Stimulated activated naive CD8-positive, alpha-beta T cell treated with anti-CD3 and anti-CD28 coated beads, Interleukin-15, Interleukin-2, amounts not matched to agents 100 ng/mL and 50 ng/mL, for 24 hours (primary cell): ENCODE data around the gene COL6A2.
"Not testable (repeated sequence)": the region's sequence is repeated elsewhere in the genome, so short reads cannot be mapped to it uniquely, and the experiment has no call there.

Source experiments
- H3K27ac Mint-ChIP-seq: one replicate; pipeline ENCODE4 v1.8.0; 2021; ENCODE audit warnings: mild to moderate bottlenecking, mixed read lengths
- H3K27me3 Mint-ChIP-seq: one replicate; pipeline ENCODE4 v1.8.0; 2021; ENCODE audit warnings: mixed read lengths
- H3K36me3 Mint-ChIP-seq: one replicate; pipeline ENCODE4 v1.8.0; 2021; ENCODE audit warnings: low read depth, mixed read lengths
- H3K4me1 Mint-ChIP-seq: one replicate; pipeline ENCODE4 v1.8.0; 2021; ENCODE audit warnings: low read depth, mixed read lengths
- H3K4me3 Mint-ChIP-seq: one replicate; pipeline ENCODE4 v1.8.0; 2021; ENCODE audit warnings: mild to moderate bottlenecking, mixed read lengths
- H3K9me3 Mint-ChIP-seq: one replicate; pipeline ENCODE4 v1.8.0; 2021; ENCODE audit warnings: mixed read lengths

COL6A2 gene

GRCh38 chr21:46092811-46093667 is 4.9 kb upstream of the COL6A2 start:
- no peak overlapping the region for H3K4me3 Mint-ChIP-seq
- H3K27me3 Mint-ChIP-seq: peaks cover 4% of the 10 kb centered on the region
- H3K4me1 Mint-ChIP-seq: peaks cover 4% of the 10 kb centered on the region
- peaks cover 25% of the 10 kb centered on the region for H3K9me3 Mint-ChIP-seq
- H3K36me3 Mint-ChIP-seq: peaks cover 4% of the 10 kb centered on the region
- H3K27ac Mint-ChIP-seq: no peak overlapping the region

GRCh38 chr21:46093668-46094400 is 4.1 kb upstream of the COL6A2 start:
- H3K27me3 Mint-ChIP-seq: peaks cover 4% of the 10 kb centered on the region
- no peak overlapping the region for H3K27ac Mint-ChIP-seq
- no peak overlapping the region for H3K4me3 Mint-ChIP-seq
- peaks cover 4% of the 10 kb centered on the region for H3K36me3 Mint-ChIP-seq
- H3K4me1 Mint-ChIP-seq: peaks cover 4% of the 10 kb centered on the region
- peaks cover 17% of the 10 kb centered on the region for H3K9me3 Mint-ChIP-seq

GRCh38 chr21:46094401-46095082 is 3.4 kb upstream of the COL6A2 start:
- H3K27me3 Mint-ChIP-seq: peaks cover 4% of the 10 kb centered on the region
- H3K27ac Mint-ChIP-seq: no peak overlapping the region
- peaks cover 16% of the 10 kb centered on the region for H3K9me3 Mint-ChIP-seq
- no peak overlapping the region for H3K4me3 Mint-ChIP-seq
- peaks cover 7% of the 10 kb centered on the region for H3K4me1 Mint-ChIP-seq
- H3K36me3 Mint-ChIP-seq: peaks cover 4% of the 10 kb centered on the region

- H3K4me1 Mint-ChIP-seq: peaks cover 10% of the 10 kb centered on the region
- no peak overlapping the region for H3K4me3 Mint-ChIP-seq
- H3K27me3 Mint-ChIP-seq: peaks cover 4% of the 10 kb centered on the region
- H3K9me3 Mint-ChIP-seq: peaks cover 9% of the 10 kb centered on the region
- H3K27ac Mint-ChIP-seq: no peak overlapping the region
- peaks cover 4% of the 10 kb centered on the region for H3K36me3 Mint-ChIP-seq
Measured at GRCh38 chr21:46095083-46095719, 2.7 kb upstream of the COL6A2 start.

GRCh38 chr21:46095814-46096595 is 1.9 kb upstream of the COL6A2 start:
- H3K36me3 Mint-ChIP-seq: peaks cover 6% of the 10 kb centered on the region
- H3K27ac Mint-ChIP-seq: no peak overlapping the region
- H3K4me3 Mint-ChIP-seq: no peak overlapping the region
- H3K27me3 Mint-ChIP-seq: peaks cover 12% of the 10 kb centered on the region
- H3K4me1 Mint-ChIP-seq: peaks cover 18% of the 10 kb centered on the region
- peaks cover 4% of the 10 kb centered on the region for H3K9me3 Mint-ChIP-seq

- Mint-ChIP-seq H3K27me3 (peaks cover 20% of the 10 kb centered on the region), H3K9me3 (no peaks in the 10 kb centered on the region), H3K4me1 (peaks cover 18% of the 10 kb centered on the region), H3K4me3 (peak overlapping the region; percentile 49), H3K27ac (peak overlapping the region; percentile 38), H3K36me3 (peaks cover 6% of the 10 kb centered on the region)
Measured at GRCh38 chr21:46096596-46097335, 1.1 kb upstream of the COL6A2 start.

GRCh38 chr21:46098303-46099141 is 610 bp downstream of the COL6A2 start:
- peaks cover 13% of the 10 kb centered on the region for H3K9me3 Mint-ChIP-seq
- peaks cover 18% of the 10 kb centered on the region for H3K4me1 Mint-ChIP-seq
- peaks cover 31% of the 10 kb centered on the region for H3K27me3 Mint-ChIP-seq
- H3K27ac Mint-ChIP-seq: no peak overlapping the region
- H3K36me3 Mint-ChIP-seq: peaks cover 15% of the 10 kb centered on the region
- peak overlapping the region; percentile 72 for H3K4me3 Mint-ChIP-seq

- no peak overlapping the region for H3K4me3 Mint-ChIP-seq
Measured at GRCh38 chr21:46099476-46099875, 1.6 kb downstream of the COL6A2 start.

GRCh38 chr21:46100020-46100419 is 2.1 kb downstream of the COL6A2 start:
- H3K27ac Mint-ChIP-seq: no peak overlapping the region
- peak overlapping the region; percentile 35 for H3K4me3 Mint-ChIP-seq
- H3K9me3 Mint-ChIP-seq: peaks cover 23% of the 10 kb centered on the region
- peaks cover 15% of the 10 kb centered on the region for H3K36me3 Mint-ChIP-seq
- H3K4me1 Mint-ChIP-seq: peaks cover 27% of the 10 kb centered on the region
- peaks cover 36% of the 10 kb centered on the region for H3K27me3 Mint-ChIP-seq

More at GRCh38 chr21:46099476-46099875, 1.6 kb downstream of the COL6A2 start:
- Mint-ChIP-seq H3K27ac (no peak overlapping the region), H3K36me3 (peaks cover 15% of the 10 kb centered on the region), H3K9me3 (peaks cover 22% of the 10 kb centered on the region), H3K27me3 (peaks cover 36% of the 10 kb centered on the region), H3K4me1 (peaks cover 27% of the 10 kb centered on the region)

- H3K4me1 Mint-ChIP-seq: peaks cover 27% of the 10 kb centered on the region
- H3K36me3 Mint-ChIP-seq: peaks cover 15% of the 10 kb centered on the region
- peaks cover 23% of the 10 kb centered on the region for H3K9me3 Mint-ChIP-seq
- peaks cover 36% of the 10 kb centered on the region for H3K27me3 Mint-ChIP-seq
- no peak overlapping the region for H3K4me3 Mint-ChIP-seq
- no peak overlapping the region for H3K27ac Mint-ChIP-seq
Measured at GRCh38 chr21:46100426-46100825, 2.5 kb downstream of the COL6A2 start.

GRCh38 chr21:46100906-46101305 is 3.0 kb downstream of the COL6A2 start:
- no peak overlapping the region for H3K27ac Mint-ChIP-seq
- peaks cover 17% of the 10 kb centered on the region for H3K36me3 Mint-ChIP-seq
- peaks cover 25% of the 10 kb centered on the region for H3K9me3 Mint-ChIP-seq
- peaks cover 27% of the 10 kb centered on the region for H3K4me1 Mint-ChIP-seq
- no peak overlapping the region for H3K4me3 Mint-ChIP-seq
- H3K27me3 Mint-ChIP-seq: peaks cover 38% of the 10 kb centered on the region

- Mint-ChIP-seq H3K4me1 (peaks cover 21% of the 10 kb centered on the region), H3K27me3 (peaks cover 37% of the 10 kb centered on the region), H3K27ac (no peak overlapping the region), H3K9me3 (peaks cover 36% of the 10 kb centered on the region), H3K36me3 (peaks cover 26% of the 10 kb centered on the region), H3K4me3 (no peak overlapping the region)
Measured at GRCh38 chr21:46104104-46104503, 6.2 kb downstream of the COL6A2 start.

- H3K4me3 Mint-ChIP-seq, H3K27ac Mint-ChIP-seq, H3K4me1 Mint-ChIP-seq: not testable (repeated sequence)
- Mint-ChIP-seq H3K27me3 (peaks cover 15% of the 10 kb centered on the region), H3K9me3 (peaks cover 32% of the 10 kb centered on the region), H3K36me3 (peaks cover 17% of the 10 kb centered on the region)
Measured at GRCh38 chr21:46107376-46107775, 9.5 kb downstream of the COL6A2 start.
